GM23338 (cell line): ENCODE data around the gene EPX. TPM values are rescaled to one million over a fixed set of nuclear protein-coding genes. Genes with fewer than 3 reads are reported as not detected.

ENCODE experiments used
- ATAC-seq: fragments of 200-7000 bp; cut with Tn5 transposase; 3 replicates; pipeline ENCODE4 v1.9.1; 2020
- DNase-seq: peaks from one replicate; pipeline ENCODE4 v3.0.0-alpha.2; 2015; ENCODE audit warnings: low spot score
- H2AFZ ChIP-seq: fragments of 200-600 bp; sonication (generic); 2 replicates; pipeline ENCODE4 v1.8.0; 2016; ENCODE audit warnings: antibody characterized with exemption, mild to moderate bottlenecking, moderate library complexity
- H3F3A ChIP-seq: fragments of 200-600 bp; sonication (generic); replicated peaks from 2 replicates; pipeline ENCODE4 v1.8.0; 2017; ENCODE audit warnings: antibody characterized with exemption, mixed run types, low read depth
- H3K27ac ChIP-seq: fragments of 200-600 bp; sonication (generic); 2 replicates; pipeline ENCODE4 v1.6.1; 2016; ENCODE audit warnings: low read depth
- H3K27me3 ChIP-seq: fragments of 200-600 bp; sonication (generic); 2 replicates; pipeline ENCODE4 v1.8.0; 2016; ENCODE audit warnings: mild to moderate bottlenecking, mixed run types, moderate library complexity; ENCODE audit not compliant: insufficient read depth
- H3K36me3 ChIP-seq: fragments of 200-600 bp; sonication (generic); 2 replicates; pipeline ENCODE4 v1.8.0; 2016; ENCODE audit warnings: mild to moderate bottlenecking; ENCODE audit not compliant: insufficient read depth
- H3K4me1 ChIP-seq: fragments of 200-600 bp; sonication (generic); 2 replicates; pipeline ENCODE4 v1.8.0; 2016; ENCODE audit warnings: mild to moderate bottlenecking, moderate library complexity; ENCODE audit not compliant: insufficient read depth
- H3K4me2 ChIP-seq: fragments of 200-600 bp; sonication (generic); 2 replicates; pipeline ENCODE4 v1.7.1; 2017; ENCODE audit warnings: mixed run types
- H3K4me3 ChIP-seq: fragments of 200-600 bp; sonication (generic); 2 replicates; pipeline ENCODE4 v1.6.1; 2016; ENCODE audit warnings: mixed run types
- H3K79me2 ChIP-seq: fragments of 200-600 bp; sonication (generic); replicated peaks from 2 replicates; pipeline ENCODE4 v1.8.0; 2017; ENCODE audit warnings: mild to moderate bottlenecking; ENCODE audit not compliant: insufficient read depth
- H3K9me2 ChIP-seq: fragments of 200-600 bp; sonication (generic); 2 replicates; pipeline ENCODE4 v1.8.0; 2017; ENCODE audit not compliant: insufficient read depth
- H4K20me1 ChIP-seq: fragments of 200-600 bp; sonication (generic); replicated peaks from 2 replicates; pipeline ENCODE4 v1.8.0; 2017; ENCODE audit warnings: mild to moderate bottlenecking; ENCODE audit not compliant: insufficient read depth
- H3K27ac Mint-ChIP-seq: 2 replicates; pipeline ENCODE4 v1.8.0; 2020; ENCODE audit warnings: inconsistent platforms, mild to moderate bottlenecking, moderate library complexity, mixed read lengths
- H3K27me3 Mint-ChIP-seq: 3 replicates; pipeline ENCODE4 v1.8.0; 2022; ENCODE audit warnings: low read depth, mild to moderate bottlenecking, moderate library complexity, mixed read lengths, inconsistent platforms; ENCODE audit not compliant: insufficient read depth, poor library complexity
- H3K36me3 Mint-ChIP-seq: 3 replicates; pipeline ENCODE4 v1.8.0; 2021; ENCODE audit warnings: low read depth, mild to moderate bottlenecking, inconsistent platforms, moderate library complexity, mixed read lengths
- H3K4me1 Mint-ChIP-seq: 3 replicates; pipeline ENCODE4 v1.8.0; 2020; ENCODE audit warnings: mild to moderate bottlenecking, inconsistent platforms, mixed read lengths
- H3K4me3 Mint-ChIP-seq: 3 replicates; pipeline ENCODE4 v1.8.0; 2021; ENCODE audit warnings: moderate library complexity, mild to moderate bottlenecking, inconsistent platforms, mixed read lengths
- H3K9me3 Mint-ChIP-seq: 3 replicates; pipeline ENCODE4 v1.8.0; 2020; ENCODE audit warnings: moderate library complexity, mild to moderate bottlenecking, inconsistent platforms, mixed read lengths
- CREB1 ChIP-seq: fragments of 250-450 bp; sonication (Bioruptor Pico); IDR thresholded peaks from 2 replicates; pipeline ENCODE4 v1.5.0; 2020; ENCODE audit warnings: low read depth, mild to moderate bottlenecking, moderate library complexity
- CTCF ChIP-seq, 2 experiments: fragments of 200-600 bp in 1 of 2; sonication (generic) in 1 of 2; conservative IDR thresholded peaks; 2 replicates each; pipeline versions ENCODE4 v1.5.1 to v1.6.1; 2016 to 2017; ENCODE audit warnings: antibody characterized with exemption in 2 of 2, low read depth in 2 of 2, mild to moderate bottlenecking in 2 of 2, moderate library complexity in 1 of 2
- ETS1 ChIP-seq: IDR thresholded peaks from 2 replicates; pipeline ENCODE4 v1.6.1; 2016; ENCODE audit warnings: antibody characterized with exemption
- EZH2 ChIP-seq: fragments of 200-600 bp; sonication (generic); IDR thresholded peaks from one replicate; pipeline ENCODE4 v1.8.0; 2017; ENCODE audit warnings: antibody characterized with exemption, mild to moderate bottlenecking, low read depth; ENCODE audit not compliant: unreplicated experiment
- EZH2phosphoT487 ChIP-seq: fragments of 200-600 bp; sonication (generic); IDR thresholded peaks from one replicate; pipeline ENCODE4 v1.8.1; 2018; ENCODE audit warnings: antibody characterized with exemption; ENCODE audit not compliant: unreplicated experiment
- JUNB ChIP-seq: IDR thresholded peaks from one replicate; pipeline ENCODE4 v1.6.1; 2016; ENCODE audit warnings: antibody characterized with exemption; ENCODE audit not compliant: unreplicated experiment
- NANOG ChIP-seq: IDR thresholded peaks from 2 replicates; pipeline ENCODE4 v1.6.1; 2016; ENCODE audit warnings: antibody characterized with exemption, borderline replicate concordance
- POLR2AphosphoS5 ChIP-seq: IDR thresholded peaks from 2 replicates; pipeline ENCODE4 v1.6.1; 2016; ENCODE audit warnings: antibody characterized with exemption, low read depth
- REST ChIP-seq: IDR thresholded peaks from one replicate; pipeline ENCODE4 v1.6.1; 2018; ENCODE audit warnings: antibody characterized with exemption; ENCODE audit not compliant: unreplicated experiment
- STAT1 ChIP-seq: IDR thresholded peaks from one replicate; pipeline ENCODE4 v1.6.1; 2016; ENCODE audit warnings: antibody characterized with exemption; ENCODE audit not compliant: unreplicated experiment
- ZNF114 ChIP-seq: fragments of 250-450 bp; sonication (Bioruptor Pico); IDR thresholded peaks from 2 replicates; pipeline ENCODE4 v1.5.0; 2020; ENCODE audit warnings: mild to moderate bottlenecking, moderate library complexity
- ZNF331 ChIP-seq: fragments of 250-450 bp; sonication (Bioruptor Pico); IDR thresholded peaks from 2 replicates; pipeline ENCODE4 v1.5.0; 2020; ENCODE audit warnings: low read depth, mild to moderate bottlenecking, moderate library complexity
- ZNF462 ChIP-seq: fragments of 250-450 bp; sonication (Bioruptor Pico); IDR thresholded peaks from 2 replicates; pipeline ENCODE4 v1.5.0; 2020; ENCODE audit warnings: mild to moderate bottlenecking, moderate library complexity
- polyA plus RNA-seq: library from polyadenylated mRNA; unstranded; fragments of >200 nt; fragmentation: Nextera tagmentation; extraction: Ambion mirVana; gene quantifications from 2 replicates; pipeline ENCODE4 v1.2.1, GENCODE V29; 2016
- total RNA-seq: library from RNA; depleted of rRNA; stranded (reverse); fragments of >200 nt; shearing (Covaris generic); gene quantifications from 2 replicates; pipeline ENCODE4 v1.2.3, GENCODE V29; 2014

The EPX gene
- total and polyA plus RNA-seq, 2 experiments from 2014 or later = 0.10 TPM; not detected in 1

GRCh38 chr17:58252141-58252540, 59.6 kb downstream of the EPX start:
- H3F3A ChIP-seq = no peaks in the 10 kb centered on the region
- Mint-ChIP-seq H3K36me3 (peaks cover 8% of the 10 kb centered on the region), H3K4me1 (peaks cover 11% of the 10 kb centered on the region), H3K27ac (no peak overlapping the region), H3K4me3 (no peak overlapping the region), H3K9me3 (peaks cover 12% of the 10 kb centered on the region), H3K27me3 (peaks cover 59% of the 10 kb centered on the region)
- H3K79me2 ChIP-seq = no peaks in the 10 kb centered on the region
- H3K4me2 ChIP-seq = no peak overlapping the region
- ATAC-seq (no peak), DNase-seq (no peak)
- peaks cover 10% of the 10 kb centered on the region; the same call in 1 of the 2 replicates for H3K4me1 ChIP-seq
- H3K27ac ChIP-seq = no peak overlapping the region
- H2AFZ ChIP-seq = 0 out of 2 replicates have a peak overlapping the region, but pooled peaks have one; percentile 14
- no peak overlapping the region for H3K4me3 ChIP-seq
- H3K36me3 ChIP-seq = no peaks in the 10 kb centered on the region
- 0 out of 2 replicates have a peak, but pooled peaks cover 4% of the 10 kb centered on the region for H3K9me2 ChIP-seq
- no peaks in the 10 kb centered on the region for H4K20me1 ChIP-seq
- H3K27me3 ChIP-seq = peaks cover 74% of the 10 kb centered on the region
- TF ChIP-seq ZNF331 (CRISPR knock-in tag) = no peak
- TF ChIP-seq STAT1 = no peak
- TF ChIP-seq NANOG = no peak
- no peak for TF ChIP-seq CTCF (conservative IDR thresholded peaks at IDR 0.05; ENCODE audit: low read depth in 2 of 2)
- no peak for TF ChIP-seq ZNF114 (CRISPR knock-in tag)
- no peak for TF ChIP-seq EZH2
- TF ChIP-seq ETS1 = no peak
- no peak for TF ChIP-seq JUNB
- TF ChIP-seq REST = no peak
- no peak for TF ChIP-seq ZNF462 (CRISPR knock-in tag)
- TF ChIP-seq POLR2AphosphoS5 = no peak
- TF ChIP-seq CREB1 (CRISPR knock-in tag) = no peak
- TF ChIP-seq EZH2phosphoT487 = no peak
